ENCODE measurements around the gene LAMA5. TPM values are rescaled to one million over a fixed set of nuclear protein-coding genes. Genes with fewer than 3 reads are reported as not detected.

LAMA5 gene
- polyA plus RNA-seq, 2 of the 4 experiments (the other 2 are of a cell fraction), result 20.4 to 196 TPM

GRCh38 chr20:62294516-62294915 lies 72.6 kb downstream of the LAMA5 start:
- Histone ChIP-seq H3K4me2 (no peak overlapping the region), H3K4me3 (no peak overlapping the region), H3K27ac (no peak overlapping the region), H3K9me3 (no peaks in the 10 kb centered on the region), H3K4me1 (no peaks in the 10 kb centered on the region)
- POLR2A ChIA-PET, result no interaction called here
- ATAC-seq (no peak), FAIRE-seq (no peak), DNase-seq (ENCODE audit: low read depth in 1 of 2, low spot score in 1 of 2) (no peak)
- TF ChIP-seq CHD4 (IDR thresholded peaks at IDR 0.05; ENCODE audit: borderline replicate concordance) (no peak), E2F6 (IDR thresholded peaks at IDR 0.05; ENCODE audit: borderline replicate concordance, low read depth) (no peak), BHLHE40 (IDR thresholded peaks at IDR 0.05; ENCODE audit: low read depth, low read length) (no peak), HES2 (IDR thresholded peaks at IDR 0.05) (no peak)
- WGBS (ENCODE audit: missing lambda C conversion rate), result 95% methylated on average over 17 of the region's 17 CpGs
- CTCF ChIA-PET, result interaction anchor here (1.2 kb wide), 1 partner anchor 88 kb away, joined by 4 read pairs; no protein-coding TSS in a partner anchor

GRCh38 chr20:62293946-62294345 lies 73.2 kb downstream of the LAMA5 start:
- Histone ChIP-seq H3K27ac (no peak overlapping the region), H3K4me1 (no peaks in the 10 kb centered on the region), H3K4me2 (no peak overlapping the region), H3K9me3 (no peaks in the 10 kb centered on the region), H3K4me3 (no peak overlapping the region)
- POLR2A ChIA-PET, result no interaction called here
- WGBS (ENCODE audit: missing lambda C conversion rate), result 82% methylated on average over 9 of the region's 9 CpGs
- ATAC-seq (no peak), FAIRE-seq (no peak), DNase-seq (ENCODE audit: low read depth in 1 of 2, low spot score in 1 of 2) (no peak)
- no peak for TF ChIP-seq POLR2A (IDR thresholded peaks at IDR 0.05; ENCODE audit: low read length)
- no peak for TF ChIP-seq PBX3 (IDR thresholded peaks at IDR 0.05)
- TF ChIP-seq CBX2 (IDR thresholded peaks at IDR 0.05; ENCODE audit: borderline replicate concordance, low read depth), result no peak
- no peak for TF ChIP-seq PHF8 (IDR thresholded peaks at IDR 0.05; ENCODE audit: borderline replicate concordance, low read depth)
- no peak for TF ChIP-seq TP53 (CRISPR knock-in tag; IDR thresholded peaks at IDR 0.05)
- no peak for TF ChIP-seq CHD4 (IDR thresholded peaks at IDR 0.05; ENCODE audit: borderline replicate concordance)
- no peak for TF ChIP-seq HOXB5 (CRISPR knock-in tag; IDR thresholded peaks at IDR 0.05)
- CTCF ChIA-PET, result interaction anchor here (1.2 kb wide), 1 partner anchor 89 kb away, joined by 4 read pairs; no protein-coding TSS in a partner anchor

GRCh38 chr20:62293111-62293784 lies 73.9 kb downstream of the LAMA5 start:
- 93% methylated on average over 20 of the region's 20 CpGs for WGBS (ENCODE audit: missing lambda C conversion rate)
- ATAC-seq (no peak), DNase-seq (ENCODE audit: low read depth in 1 of 2, low spot score in 1 of 2) (no peak), FAIRE-seq (no peak)
- H3K4me1 ChIP-seq, result no peaks in the 10 kb centered on the region
- no peaks in the 10 kb centered on the region for H3K9me3 ChIP-seq
- H3K4me2 ChIP-seq, result no peak overlapping the region
- CTCF ChIA-PET, result interaction anchor here (1.2 kb wide), 2 partner anchors 89 kb away, joined by 4 to 8 read pairs; no protein-coding TSS in a partner anchor
- H3K4me3 ChIP-seq, result no peak overlapping the region
- POLR2A ChIA-PET, result no interaction called here
- no peak for TF ChIP-seq RNF2 (IDR thresholded peaks at IDR 0.05; ENCODE audit: borderline replicate concordance, low read depth)
- TF ChIP-seq HES2 (IDR thresholded peaks at IDR 0.05), result no peak
- no peak for TF ChIP-seq POLR2AphosphoS2 (conservative IDR thresholded peaks at IDR 0.05; ENCODE audit: low read length)
- TF ChIP-seq REST (IDR thresholded peaks at IDR 0.05), result no peak
- no peak for TF ChIP-seq ZSCAN20 (CRISPR knock-in tag; IDR thresholded peaks at IDR 0.05)
- no peak overlapping the region for H3K27ac ChIP-seq

Data from A549 (cell line).